Type B pancreatic cell (in vitro differentiated cells): ENCODE results near the gene SLK. TPM values are rescaled to one million over a fixed set of nuclear protein-coding genes. Genes with fewer than 3 reads are reported as not detected.
A peak's percentile ranks its signal among the peaks of the same experiment; 100 is the strongest.

Experiments
- DNase-seq: peaks from one replicate; pipeline ENCODE4 v3.0.0; 2021; ENCODE audit warnings: mixed read lengths; ENCODE audit not compliant: unreplicated experiment; ENCODE audit errors: extremely low spot score
- H3K27ac Mint-ChIP-seq: 2 replicates; pipeline ENCODE4 v1.8.0; 2021; ENCODE audit warnings: mild to moderate bottlenecking, mixed read lengths
- H3K27me3 Mint-ChIP-seq: 2 replicates; pipeline ENCODE4 v1.8.0; 2021; ENCODE audit warnings: mixed read lengths
- H3K36me3 Mint-ChIP-seq: 2 replicates; pipeline ENCODE4 v1.8.0; 2021; ENCODE audit warnings: mixed read lengths
- H3K4me1 Mint-ChIP-seq: one replicate; pipeline ENCODE4 v1.8.0; 2021; ENCODE audit warnings: mixed read lengths; ENCODE audit not compliant: unreplicated experiment
- H3K4me3 Mint-ChIP-seq: 2 replicates; pipeline ENCODE4 v1.8.0; 2021; ENCODE audit warnings: mild to moderate bottlenecking, mixed read lengths
- H3K9me3 Mint-ChIP-seq: 2 replicates; pipeline ENCODE4 v1.8.0; 2021; ENCODE audit warnings: mixed read lengths
- CTCF ChIP-seq: fragments of 200-600 bp; sonication (generic); conservative IDR thresholded peaks from 2 replicates; pipeline ENCODE4 v1.5.0; 2021; ENCODE audit warnings: antibody characterized with exemption, mild to moderate bottlenecking
- total RNA-seq: library from RNA; stranded (reverse); gene quantifications from 2 replicates; pipeline ENCODE4 v1.2.1, GENCODE V29; 2021; ENCODE audit warnings: low replicate concordance

Gene SLK
- total RNA-seq, 1 donor from 2014 or later: 61.6 TPM

GRCh38 chr10:103921750-103922195 lies 45.2 kb upstream of the SLK start:
- Mint-ChIP-seq H3K27me3 (no peaks in the 10 kb centered on the region), H3K4me1 (peaks cover 17% of the 10 kb centered on the region), H3K9me3 (no peaks in the 10 kb centered on the region), H3K4me3 (no peak overlapping the region), H3K36me3 (no peaks in the 10 kb centered on the region), H3K27ac (no peak overlapping the region)
- no peak for DNase-seq
- TF ChIP-seq CTCF: no peak

GRCh38 chr10:103922659-103923058 lies 44.3 kb upstream of the SLK start:
- no peak overlapping the region for H3K4me3 Mint-ChIP-seq
- H3K27ac Mint-ChIP-seq: no peak overlapping the region
- peaks cover 17% of the 10 kb centered on the region for H3K4me1 Mint-ChIP-seq
- no peaks in the 10 kb centered on the region for H3K27me3 Mint-ChIP-seq
- no peaks in the 10 kb centered on the region for H3K9me3 Mint-ChIP-seq
- H3K36me3 Mint-ChIP-seq: no peaks in the 10 kb centered on the region
- no peak for TF ChIP-seq CTCF
- no peak for DNase-seq

- no peak for TF ChIP-seq CTCF
- Mint-ChIP-seq H3K27me3 (no peaks in the 10 kb centered on the region), H3K9me3 (no peaks in the 10 kb centered on the region), H3K36me3 (no peaks in the 10 kb centered on the region), H3K4me3 (no peak overlapping the region), H3K27ac (no peak overlapping the region), H3K4me1 (peaks cover 19% of the 10 kb centered on the region)
- no peak for DNase-seq
Measured at GRCh38 chr10:103923502-103923901, 43.4 kb upstream of the SLK start.

- TF ChIP-seq CTCF: no peak
- H3K9me3 Mint-ChIP-seq: no peaks in the 10 kb centered on the region
- peak overlapping the region; percentile 60 for H3K4me3 Mint-ChIP-seq
- peak overlapping the region; percentile 83 for H3K27ac Mint-ChIP-seq
- no peak for DNase-seq
- no peaks in the 10 kb centered on the region for H3K36me3 Mint-ChIP-seq
- H3K4me1 Mint-ChIP-seq: peaks cover 32% of the 10 kb centered on the region
- no peaks in the 10 kb centered on the region for H3K27me3 Mint-ChIP-seq
Measured at GRCh38 chr10:103925591-103925990, 41.3 kb upstream of the SLK start.

- DNase-seq: no peak
- H3K27me3 Mint-ChIP-seq: no peaks in the 10 kb centered on the region
- no peaks in the 10 kb centered on the region for H3K9me3 Mint-ChIP-seq
- peak; percentile 60 for TF ChIP-seq CTCF
- no peaks in the 10 kb centered on the region for H3K36me3 Mint-ChIP-seq
- H3K4me3 Mint-ChIP-seq: no peak overlapping the region
- peaks cover 35% of the 10 kb centered on the region for H3K4me1 Mint-ChIP-seq
- no peak overlapping the region for H3K27ac Mint-ChIP-seq
Measured at GRCh38 chr10:103926722-103927319, 40.1 kb upstream of the SLK start.

- peaks cover 42% of the 10 kb centered on the region for H3K4me1 Mint-ChIP-seq
- H3K27me3 Mint-ChIP-seq: no peaks in the 10 kb centered on the region
- no peak for TF ChIP-seq CTCF
- H3K27ac Mint-ChIP-seq: peak overlapping the region; percentile 85
- H3K36me3 Mint-ChIP-seq: no peaks in the 10 kb centered on the region
- peak overlapping the region; percentile 29 for H3K4me3 Mint-ChIP-seq
- H3K9me3 Mint-ChIP-seq: no peaks in the 10 kb centered on the region
- no peak for DNase-seq
Measured at GRCh38 chr10:103928784-103929183, 38.2 kb upstream of the SLK start.
